HUDEP-2 (cell line): ENCODE results near the gene LIN28A.

Experiments
- DNase-seq, 76 experiments: peaks; one replicate each; lab custom pipeline; 2025; ENCODE audit not compliant: unreplicated experiment in 76 of 76; lab: John Stamatoyannopoulos, UW

The LIN28A gene

DNA sequence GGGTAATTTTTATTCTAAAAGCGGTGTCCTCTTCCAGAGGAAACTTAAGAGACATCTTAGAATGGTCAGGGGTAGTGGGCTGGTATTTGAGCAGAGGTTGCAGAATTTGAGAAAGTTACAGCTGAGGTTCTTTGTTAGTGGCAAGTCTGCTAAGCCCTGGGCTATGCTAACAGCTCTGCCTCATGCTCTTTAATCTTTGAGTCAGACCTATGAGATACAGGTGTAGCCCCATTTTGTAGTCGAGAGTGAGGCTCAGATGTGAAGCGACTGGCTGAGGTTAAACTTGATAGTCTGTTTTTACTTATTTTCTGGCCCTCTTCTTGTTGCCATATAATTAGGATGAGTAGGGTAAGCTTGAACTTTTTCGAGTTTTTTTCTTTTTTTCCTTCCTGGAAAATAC lies 66.3 kb downstream of the LIN28A start:
- no peak for DNase-seq

DNA sequence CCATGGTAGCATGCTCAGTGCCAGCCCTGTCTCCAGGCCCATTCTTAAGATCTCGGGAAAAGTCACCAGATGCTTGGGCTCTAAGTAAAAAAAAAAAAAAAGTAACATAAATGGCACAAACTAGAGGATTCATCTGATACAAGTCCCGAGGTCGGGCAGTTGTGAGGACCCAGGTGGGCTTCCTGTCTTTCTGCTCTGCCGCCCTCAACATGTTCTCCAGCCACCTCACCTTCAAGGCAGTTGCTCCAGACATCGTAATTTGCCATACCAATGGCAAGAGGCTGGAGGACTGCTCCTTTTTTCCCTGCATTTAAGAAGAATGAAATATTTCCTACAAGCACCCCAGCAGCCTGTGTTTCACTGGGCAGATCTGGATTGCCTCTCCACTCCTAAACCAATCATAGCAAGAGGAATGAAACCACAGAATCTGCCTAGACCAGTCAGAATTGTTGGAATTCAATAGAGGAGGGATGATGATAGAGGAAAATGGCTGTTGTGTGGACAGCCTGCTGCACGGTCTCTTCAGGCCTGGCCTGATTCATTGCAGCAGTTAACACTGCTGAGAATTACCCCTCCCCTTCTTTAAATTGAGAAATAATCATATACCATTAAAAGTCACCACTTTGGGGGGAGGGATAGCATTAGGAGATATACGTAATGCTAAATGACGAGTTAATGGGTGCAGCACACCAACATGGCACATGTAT lies 67.0 kb downstream of the LIN28A start:
- DNase-seq, result no peak

- peak in 1 of 76 experiments; percentile 4 for DNase-seq
Measured at GRCh38 chr1:26478159-26478558, 67.5 kb downstream of the LIN28A start.

DNA sequence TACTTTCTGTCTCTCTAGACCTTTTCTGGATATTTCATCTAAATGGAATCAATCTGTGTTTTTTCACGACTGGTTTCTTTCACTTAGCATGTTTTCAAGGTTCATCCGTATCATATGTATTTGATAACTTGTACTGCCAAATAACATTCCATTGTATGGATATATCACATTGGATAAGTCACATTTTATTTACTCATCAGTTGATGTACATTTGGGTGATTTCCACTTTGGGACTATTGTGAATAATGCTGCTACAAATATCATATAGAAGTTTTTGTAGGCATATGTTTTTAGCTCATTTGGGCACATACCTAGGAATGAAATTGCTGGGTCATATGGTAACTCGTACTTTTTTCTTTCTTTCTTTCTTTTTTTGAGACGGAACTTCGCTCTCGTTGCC lies 68.4 kb downstream of the LIN28A start:
- DNase-seq, result no peak
